HepG2 (cell line): ENCODE data around the gene VIT. TPM values are rescaled to one million over a fixed set of nuclear protein-coding genes. Genes with fewer than 3 reads are reported as not detected.

Experiments used
- ATAC-seq: fragments of 200-7000 bp; cut with Tn5 transposase; 3 replicates; pipeline ENCODE4 v1.9.1; 2020; ENCODE audit warnings: mild to moderate bottlenecking, moderate library complexity
- BruUV-seq: library from RNA; stranded (reverse); fragments of 400-500 nt; replicated peaks from 2 replicates; lab custom pipeline; 2021; lab: Mats Ljungman, UMichigan
- CTCF ChIA-PET: fragments of 300-600 bp; formaldehyde crosslinking; extraction: SDS; loops from one replicate; lab custom pipeline; 2021; ENCODE audit warnings: low total read pairs, inconsistent platforms, low intra/inter-chr PET ratio; lab: Yijun Ruan, JAX
- POLR2A ChIA-PET: fragments of 350-600 bp; sonication (Branson Sonifier 250); formaldehyde crosslinking; loops from one replicate; lab custom pipeline; 2020; ENCODE audit warnings: antibody characterized with exemption, inconsistent platforms; lab: Yijun Ruan, JAX
- DNase-seq: peaks from one replicate; pipeline ENCODE4 v3.0.0-alpha.2; 2015; ENCODE audit warnings: low spot score
- FAIRE-seq: peaks from 3 replicates; lab custom pipeline; 2011; peaks lifted over from hg19 to GRCh38; lab: Jason Lieb, UNC
- H2AFZ ChIP-seq: one replicate; pipeline ENCODE4 v1.6.1; 2011; ENCODE audit warnings: low read length, inconsistent platforms
- H3K27ac ChIP-seq: fragments of 300-600 bp; 3 replicates; pipeline ENCODE4 v1.8.0; 2011; ENCODE audit warnings: mixed run types, mild to moderate bottlenecking, mixed read lengths, low read length, inconsistent platforms; ENCODE audit not compliant: insufficient read depth; ENCODE audit errors: extremely low read length
- H3K27me3 ChIP-seq, 2 experiments: fragments of 200-600 bp in 1 of 2; 2 replicates in 1 of 2; 3 replicates in 1 of 2; pipeline versions ENCODE4 v1.6.0 to v1.8.0; 2011; ENCODE audit warnings: low read length in 2 of 2, mild to moderate bottlenecking in 2 of 2, moderate library complexity in 2 of 2, inconsistent platforms in 1 of 2; ENCODE audit not compliant: insufficient read depth in 2 of 2, control insufficient read depth in 1 of 2
- H3K36me3 ChIP-seq, 2 experiments: fragments of 200-600 bp in 1 of 2; replicated peaks in 1 of 2; 2 replicates in 1 of 2; 3 replicates in 1 of 2; pipeline versions ENCODE4 v1.5.1 to v1.8.0; 2011; ENCODE audit warnings: low read length in 2 of 2, inconsistent platforms in 1 of 2; ENCODE audit not compliant: insufficient read depth in 2 of 2, control insufficient read depth in 1 of 2
- H3K4me1 ChIP-seq: 2 replicates; pipeline ENCODE4 v1.5.1; 2012; ENCODE audit warnings: low read length, inconsistent platforms; ENCODE audit not compliant: insufficient read depth
- H3K4me2 ChIP-seq: 2 replicates; pipeline ENCODE4 v1.6.0; 2011; ENCODE audit warnings: low read depth, low read length, inconsistent platforms
- H3K4me3 ChIP-seq, 3 experiments: fragments of 200-600 bp in 1 of 3; sonication (generic), shearing (Covaris generic) in 1 of 3; replicated peaks in 1 of 3; 2 replicates each; pipeline ENCODE4 v1.5.1; 2011 to 2016; ENCODE audit warnings: low read length in 3 of 3, inconsistent platforms in 2 of 3, low read depth in 2 of 3, mild to moderate bottlenecking in 2 of 3, control low read depth in 1 of 3, mixed read lengths in 1 of 3; ENCODE audit not compliant: insufficient read depth in 1 of 3
- H3K79me2 ChIP-seq: one replicate; pipeline ENCODE4 v1.6.1; 2011; ENCODE audit warnings: low read length, inconsistent platforms; ENCODE audit not compliant: insufficient read depth
- H3K9ac ChIP-seq: 2 replicates; pipeline ENCODE4 v1.6.0; 2011; ENCODE audit warnings: mild to moderate bottlenecking, low read depth, low read length, inconsistent platforms; ENCODE audit not compliant: insufficient read depth
- H3K9me3 ChIP-seq: 2 replicates; pipeline ENCODE4 v1.5.1; 2012; ENCODE audit warnings: mild to moderate bottlenecking, low read length
- H4K20me1 ChIP-seq: 2 replicates; pipeline ENCODE4 v1.6.0; 2011; ENCODE audit warnings: inconsistent platforms, mild to moderate bottlenecking, low read length, moderate library complexity; ENCODE audit not compliant: insufficient read depth
- HMGXB3 ChIP-seq: sonication (generic); formaldehyde crosslinking; IDR thresholded peaks from 2 replicates; pipeline ENCODE4 v1.4.0; 2020; ENCODE audit warnings: missing genetic modification reagents, borderline replicate concordance
- MXD4 ChIP-seq: IDR thresholded peaks from 2 replicates; pipeline ENCODE4 v1.6.1; 2016; ENCODE audit warnings: mild to moderate bottlenecking, missing biosample characterization, missing genetic modification reagents
- PAX8 ChIP-seq: sonication (generic); formaldehyde crosslinking; IDR thresholded peaks from 2 replicates; pipeline ENCODE4 v1.8.0; 2022; ENCODE audit warnings: mild to moderate bottlenecking, missing genetic modification reagents, borderline replicate concordance
- SMAD9 ChIP-seq: sonication (generic); formaldehyde crosslinking; IDR thresholded peaks from 2 replicates; pipeline ENCODE4 v1.5.1; 2020; ENCODE audit warnings: mild to moderate bottlenecking, missing genetic modification reagents
- ZNF18 ChIP-seq: sonication (generic); formaldehyde crosslinking; IDR thresholded peaks from 2 replicates; pipeline ENCODE4 v1.8.0; 2022; ENCODE audit warnings: mild to moderate bottlenecking, missing genetic modification reagents; ENCODE audit not compliant: insufficient replicate concordance
- ZNF550 ChIP-seq: sonication (generic); formaldehyde crosslinking; IDR thresholded peaks from 2 replicates; pipeline ENCODE4 v1.4.0; 2020; ENCODE audit warnings: mild to moderate bottlenecking, missing genetic modification reagents, borderline replicate concordance
- ZNF580 ChIP-seq: IDR thresholded peaks from 2 replicates; pipeline ENCODE4 v1.6.1; 2016; ENCODE audit warnings: low read depth, borderline replicate concordance
- ZNF780A ChIP-seq: sonication (generic); formaldehyde crosslinking; IDR thresholded peaks from 2 replicates; pipeline ENCODE4 v1.8.0; 2022; ENCODE audit warnings: mild to moderate bottlenecking, missing genetic modification reagents, moderate library complexity
- ZNF784 ChIP-seq: sonication (generic); formaldehyde crosslinking; IDR thresholded peaks from 2 replicates; pipeline ENCODE4 v1.5.1; 2020; ENCODE audit warnings: missing genetic modification reagents, mild to moderate bottlenecking, borderline replicate concordance
- WGBS: methylation state at CpG from one replicate; pipeline ENCODE4 v1.1.6; 2017; ENCODE audit warnings: low lambda C conversion rate; 5-methylcytosine and 5-hydroxymethylcytosine counted together
- in situ Hi-C: cut with HindIII; loops from 2 replicates; pipeline ENCODE4 v1.10.0; 2017; ENCODE audit warnings: low pct_unique_long_range_greater_than_20kb; ENCODE audit not compliant: extremely low pct_ligation_motif_present
- intact Hi-C: fragments of 100-400 bp; cut with micrococcal nuclease; formaldehyde crosslinking; loops from one replicate; pipeline ENCODE4 v1.10.0; 2022; ENCODE audit not compliant: unreplicated experiment
- polyA plus RNA-seq, 8 experiments: library from polyadenylated mRNA; depleted of rRNA in 3 of 8; stranded (reverse) in 7 of 8; unstranded in 1 of 8; fragments of >200 nt; fragmentation: Illumina TruSeq in 4 of 8; extraction: Trizol in 4 of 8; gene quantifications; 2 replicates each; pipeline versions ENCODE4 v1.2.1 to v1.2.3, GENCODE V29; 2011 to 2016; ENCODE audit warnings: low read depth in 4 of 8, missing spikeins in 1 of 8, mixed read lengths in 1 of 8; ENCODE audit not compliant: insufficient read depth in 1 of 8
- total RNA-seq, 5 experiments: library from RNA; depleted of rRNA; stranded (reverse); fragments of >200 nt; fragmentation: Illumina TruSeq; extraction: Trizol; gene quantifications; 2 replicates each; pipeline ENCODE4 v1.2.3, GENCODE V29; 2016; ENCODE audit warnings: low read depth in 1 of 5

The VIT gene
- total and polyA plus RNA-seq, 2 of the 13 experiments (the other 11 are each of a cell fraction or from before 2014, with no cell fraction given) = not detected

- DNase-seq = no peak
- no peak overlapping the region for H3K9ac ChIP-seq
- POLR2A ChIA-PET = no interaction called here
- CTCF ChIA-PET = no interaction called here
- H3K27ac ChIP-seq = no peak overlapping the region
- in situ Hi-C loops (loop anchor here (10.0 kb wide), 1 partner anchor 796 kb away; no protein-coding TSS in a partner anchor), intact Hi-C loops (no loop called here)
- H3K27me3 ChIP-seq = no peaks in the 10 kb centered on the region
- no peak for TF ChIP-seq ZNF780A (CRISPR knock-in tag)
- TF ChIP-seq PAX8 = no peak
- no peaks in the 10 kb centered on the region for H3K36me3 ChIP-seq
- H3K4me1 ChIP-seq = no peaks in the 10 kb centered on the region
- no peak overlapping the region for H3K4me2 ChIP-seq
- H3K4me3 ChIP-seq = no peak overlapping the region
- ATAC-seq = no peak
- H4K20me1 ChIP-seq = no peaks in the 10 kb centered on the region
- BruUV-seq = no TSS peak
- H2AFZ ChIP-seq = no peak overlapping the region
- 55% methylated on average over 6 of the region's 6 CpGs for WGBS
- FAIRE-seq = no peak
- H3K79me2 ChIP-seq = no peaks in the 10 kb centered on the region
- no peaks in the 10 kb centered on the region for H3K9me3 ChIP-seq
Measured at GRCh38 chr2:36670881-36671595, 25.5 kb upstream of the VIT start.

GRCh38 chr2:36671731-36672130, 24.8 kb upstream of the VIT start:
- CTCF ChIA-PET = interaction anchor here (1.7 kb wide), 1 partner anchor 800 kb away, joined by 5 read pairs; no protein-coding TSS in a partner anchor
- TF ChIP-seq ZNF18 = no peak
- TF ChIP-seq ZNF580 (CRISPR knock-in tag) = no peak
- no peak for TF ChIP-seq ZNF784 (CRISPR knock-in tag)
- no peak for TF ChIP-seq SMAD9 (CRISPR knock-in tag)
- no peak for TF ChIP-seq HMGXB3 (CRISPR knock-in tag)
- TF ChIP-seq MXD4 = no peak
- no peak for TF ChIP-seq ZNF550

More at GRCh38 chr2:36671731-36672130, 24.8 kb upstream of the VIT start:
- no TSS peak for BruUV-seq
- ATAC-seq (no peak), FAIRE-seq (no peak), DNase-seq (no peak)
- Histone ChIP-seq H2AFZ (no peak overlapping the region), H3K79me2 (no peaks in the 10 kb centered on the region), H3K4me3 (no peak overlapping the region), H3K27ac (no peak overlapping the region), H4K20me1 (no peaks in the 10 kb centered on the region), H3K27me3 (no peaks in the 10 kb centered on the region), H3K9me3 (no peaks in the 10 kb centered on the region), H3K4me2 (no peak overlapping the region), H3K9ac (no peak overlapping the region), H3K4me1 (no peaks in the 10 kb centered on the region), H3K36me3 (no peaks in the 10 kb centered on the region)
- in situ Hi-C loops = loop anchor here (10.0 kb wide), 1 partner anchor 797 kb away; no protein-coding TSS in a partner anchor
- intact Hi-C loops = loop anchor here (1.0 to 2.0 kb wide), 2 partner anchors 699 to 800 kb away; no protein-coding TSS in a partner anchor
- WGBS = 79% methylated on average over 2 of the region's 2 CpGs
- POLR2A ChIA-PET = no interaction called here
